Natural killer cell treated with Interleukin-12 subunit alpha and Interleukin-12 subunit beta and Interleukin-15 and Interleukin-18, amount 100 ng/mL, for 72 hours (primary cell): ENCODE data around the gene ELMO1. TPM values are rescaled to one million over a fixed set of nuclear protein-coding genes. Genes with fewer than 3 reads are reported as not detected.

Experiments used
- ATAC-seq, 2 donors: fragments of 150-1000 bp; cut with Tn5 transposase in 1 of 2; sonication (Bioruptor Pico), chemical (Tn5 transposase) in 1 of 2; 2 replicates each; pipeline ENCODE4 v1.10.0; 2021
- DNase-seq: peaks from one replicate; pipeline ENCODE4 v3.0.0; 2022; ENCODE audit warnings: low spot score
- H3K27ac Mint-ChIP-seq, 2 donors: 1 replicate in 1 of 2; 2 replicates in 1 of 2; pipeline ENCODE4 v1.8.0; 2022; ENCODE audit warnings: mixed read lengths in 2 of 2, mild to moderate bottlenecking in 1 of 2, moderate library complexity in 1 of 2
- H3K27me3 Mint-ChIP-seq, 2 donors: 1 replicate in 1 of 2; 2 replicates in 1 of 2; pipeline ENCODE4 v1.8.0; 2022; ENCODE audit warnings: mixed read lengths in 2 of 2
- H3K36me3 Mint-ChIP-seq: one replicate; pipeline ENCODE4 v1.8.0; 2022; ENCODE audit warnings: mixed read lengths
- H3K4me1 Mint-ChIP-seq, 2 donors: 1 replicate in 1 of 2; 2 replicates in 1 of 2; pipeline ENCODE4 v1.8.0; 2022; ENCODE audit warnings: low read depth in 2 of 2, mixed read lengths in 2 of 2, mild to moderate bottlenecking in 1 of 2
- H3K4me3 Mint-ChIP-seq: one replicate; pipeline ENCODE4 v1.8.0; 2022; ENCODE audit warnings: mixed read lengths
- H3K9me3 Mint-ChIP-seq: 2 replicates; pipeline ENCODE4 v1.8.0; 2022; ENCODE audit warnings: mixed read lengths
- total RNA-seq, 2 donors: library from RNA; stranded (reverse); gene quantifications; one replicate each; pipeline ENCODE4 v1.2.3, GENCODE V29; 2022

Gene ELMO1
- total RNA-seq, 2 donors from 2014 or later = 36.8 to 103 TPM

- Mint-ChIP-seq H3K27ac (peak overlapping the region; percentile 36 to 50), H3K36me3 (peaks cover 26% of the 10 kb centered on the region), H3K9me3 (no peaks in the 10 kb centered on the region), H3K4me3 (no peak overlapping the region), H3K27me3 (no peaks in the 10 kb centered on the region), H3K4me1 (peaks cover 27 to 29% of the 10 kb centered on the region in 2 donors)
- DNase-seq (no peak), ATAC-seq (peak; percentile 43 to 58)
These were observed 570.4 kb downstream of the ELMO1 start for GRCh38 chr7:36878288-36878687.

GRCh38 chr7:36875794-36876193 lies 572.9 kb downstream of the ELMO1 start:
- H3K27ac Mint-ChIP-seq = peak overlapping the region in 1 of 2 donors; percentile 58
- no peaks in the 10 kb centered on the region for H3K27me3 Mint-ChIP-seq
- H3K9me3 Mint-ChIP-seq = no peaks in the 10 kb centered on the region
- ATAC-seq (no peak), DNase-seq (no peak)
- H3K4me3 Mint-ChIP-seq = no peak overlapping the region
- H3K4me1 Mint-ChIP-seq = peaks cover 41 to 49% of the 10 kb centered on the region in 2 donors
- peaks cover 34% of the 10 kb centered on the region for H3K36me3 Mint-ChIP-seq

- Mint-ChIP-seq H3K4me3 (no peak overlapping the region), H3K4me1 (peaks cover 50 to 61% of the 10 kb centered on the region in 2 donors), H3K27me3 (no peaks in the 10 kb centered on the region), H3K9me3 (no peaks in the 10 kb centered on the region), H3K27ac (peak overlapping the region in 1 of 2 donors; percentile 8), H3K36me3 (peaks cover 40% of the 10 kb centered on the region)
- no peak for ATAC-seq
- no peak for DNase-seq
These were observed 574.6 kb downstream of the ELMO1 start for GRCh38 chr7:36874041-36874440.

GRCh38 chr7:36871863-36872262 lies 576.8 kb downstream of the ELMO1 start:
- DNase-seq (no peak), ATAC-seq (peak; percentile 50 to 69)
- peak overlapping the region; percentile 17 to 82 for H3K27ac Mint-ChIP-seq
- peak overlapping the region; percentile 62 for H3K4me3 Mint-ChIP-seq
- peaks cover 64 to 66% of the 10 kb centered on the region in 2 donors for H3K4me1 Mint-ChIP-seq
- no peaks in the 10 kb centered on the region for H3K9me3 Mint-ChIP-seq
- peaks cover 36% of the 10 kb centered on the region for H3K36me3 Mint-ChIP-seq
- no peaks in the 10 kb centered on the region for H3K27me3 Mint-ChIP-seq

GRCh38 chr7:36871355-36871738 lies 577.3 kb downstream of the ELMO1 start:
- Mint-ChIP-seq H3K4me1 (peaks cover 69 to 70% of the 10 kb centered on the region in 2 donors), H3K4me3 (peak overlapping the region; percentile 35), H3K27me3 (no peaks in the 10 kb centered on the region), H3K27ac (peak overlapping the region; percentile 17 to 82), H3K36me3 (peaks cover 36% of the 10 kb centered on the region), H3K9me3 (no peaks in the 10 kb centered on the region)
- DNase-seq = no peak
- peak; percentile 36 to 40 for ATAC-seq

GRCh38 chr7:36870625-36871354 lies 577.9 kb downstream of the ELMO1 start:
- H3K36me3 Mint-ChIP-seq = peaks cover 36% of the 10 kb centered on the region
- ATAC-seq (peak; percentile 62 to 82), DNase-seq (no peak)
- peaks cover 70 to 74% of the 10 kb centered on the region in 2 donors for H3K4me1 Mint-ChIP-seq
- H3K4me3 Mint-ChIP-seq = peak overlapping the region; percentile 35
- peak overlapping the region; percentile 17 to 82 for H3K27ac Mint-ChIP-seq
- H3K9me3 Mint-ChIP-seq = no peaks in the 10 kb centered on the region
- no peaks in the 10 kb centered on the region for H3K27me3 Mint-ChIP-seq

GRCh38 chr7:36868727-36869411 lies 579.8 kb downstream of the ELMO1 start:
- Mint-ChIP-seq H3K36me3 (peaks cover 36% of the 10 kb centered on the region), H3K4me1 (peaks cover 77 to 80% of the 10 kb centered on the region in 2 donors), H3K27me3 (no peaks in the 10 kb centered on the region), H3K4me3 (no peak overlapping the region), H3K9me3 (no peaks in the 10 kb centered on the region), H3K27ac (peak overlapping the region in 1 of 2 donors; percentile 17)
- ATAC-seq (no peak), DNase-seq (no peak)

- Mint-ChIP-seq H3K9me3 (no peaks in the 10 kb centered on the region), H3K4me1 (peaks cover 69 to 71% of the 10 kb centered on the region in 2 donors), H3K4me3 (peak overlapping the region; percentile 71), H3K27me3 (no peaks in the 10 kb centered on the region), H3K36me3 (peaks cover 27% of the 10 kb centered on the region), H3K27ac (peak overlapping the region; percentile 78 to 93)
- DNase-seq (no peak), ATAC-seq (peak; percentile 37 to 45)
These were observed 583.6 kb downstream of the ELMO1 start for GRCh38 chr7:36865019-36865418.

GRCh38 chr7:36863901-36864701 lies 584.6 kb downstream of the ELMO1 start:
- Mint-ChIP-seq H3K4me1 (peaks cover 64 to 70% of the 10 kb centered on the region in 2 donors), H3K4me3 (peak overlapping the region; percentile 71), H3K36me3 (peaks cover 28% of the 10 kb centered on the region), H3K9me3 (no peaks in the 10 kb centered on the region), H3K27ac (peak overlapping the region; percentile 78 to 93), H3K27me3 (no peaks in the 10 kb centered on the region)
- ATAC-seq (peak; percentile 95 to 97), DNase-seq (peak; percentile 89)

- H3K27ac Mint-ChIP-seq = peak overlapping the region; percentile 78 to 93
- no peak for ATAC-seq
- peaks cover 59 to 60% of the 10 kb centered on the region in 2 donors for H3K4me1 Mint-ChIP-seq
- DNase-seq = no peak
- no peaks in the 10 kb centered on the region for H3K27me3 Mint-ChIP-seq
- H3K9me3 Mint-ChIP-seq = no peaks in the 10 kb centered on the region
- H3K36me3 Mint-ChIP-seq = peaks cover 32% of the 10 kb centered on the region
- peak overlapping the region; percentile 16 for H3K4me3 Mint-ChIP-seq
These were observed 585.8 kb downstream of the ELMO1 start for GRCh38 chr7:36862771-36863261.

- H3K27ac Mint-ChIP-seq = peak overlapping the region; percentile 78 to 93
- no peak for DNase-seq
- no peaks in the 10 kb centered on the region for H3K9me3 Mint-ChIP-seq
- H3K4me3 Mint-ChIP-seq = no peak overlapping the region
- peaks cover 48 to 49% of the 10 kb centered on the region in 2 donors for H3K4me1 Mint-ChIP-seq
- no peaks in the 10 kb centered on the region for H3K27me3 Mint-ChIP-seq
- no peak for ATAC-seq
- peaks cover 27% of the 10 kb centered on the region for H3K36me3 Mint-ChIP-seq
These were observed 587.0 kb downstream of the ELMO1 start for GRCh38 chr7:36861656-36862055.

GRCh38 chr7:36860681-36861080 lies 588.0 kb downstream of the ELMO1 start:
- Mint-ChIP-seq H3K4me3 (no peak overlapping the region), H3K27ac (peak overlapping the region in 1 of 2 donors; percentile 26), H3K36me3 (peaks cover 27% of the 10 kb centered on the region), H3K4me1 (peaks cover 41 to 43% of the 10 kb centered on the region in 2 donors), H3K27me3 (no peaks in the 10 kb centered on the region), H3K9me3 (no peaks in the 10 kb centered on the region)
- ATAC-seq (no peak), DNase-seq (no peak)

GRCh38 chr7:36855330-36855729 lies 593.3 kb downstream of the ELMO1 start:
- H3K27ac Mint-ChIP-seq = no peak overlapping the region
- H3K36me3 Mint-ChIP-seq = peaks cover 35% of the 10 kb centered on the region
- peaks cover 22 to 23% of the 10 kb centered on the region in 2 donors for H3K4me1 Mint-ChIP-seq
- peaks cover 6% of the 10 kb centered on the region for H3K9me3 Mint-ChIP-seq
- DNase-seq = no peak
- H3K27me3 Mint-ChIP-seq = no peaks in the 10 kb centered on the region
- ATAC-seq = no peak
- H3K4me3 Mint-ChIP-seq = no peak overlapping the region
